ENCODE measurements around the gene SORCS3.

The SORCS3 gene

DNA sequence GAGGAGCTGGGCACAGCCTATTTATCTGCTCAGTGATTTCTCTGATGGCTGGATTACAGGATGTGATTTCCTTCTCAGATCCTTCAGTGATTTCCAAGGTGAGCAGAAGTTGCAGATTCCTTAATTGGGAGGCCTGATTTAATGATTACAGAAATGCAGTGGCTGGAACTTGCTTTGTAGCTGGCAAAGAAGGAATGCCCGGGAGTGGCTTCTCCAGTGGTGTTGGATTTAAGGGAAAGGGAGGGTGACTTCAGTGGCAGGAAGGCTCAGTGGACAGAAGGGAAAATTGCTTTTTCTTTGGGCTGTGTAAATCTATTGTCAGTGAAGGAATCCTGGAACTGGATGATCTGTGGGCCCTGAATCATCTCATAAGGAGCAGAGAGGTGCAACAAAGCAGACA, 5.1 kb downstream of the SORCS3 start:
- no peak for DNase-seq

- DNase-seq = no peak
Measured at GRCh38 chr10:104648421-104648820, 7.3 kb downstream of the SORCS3 start.

DNA sequence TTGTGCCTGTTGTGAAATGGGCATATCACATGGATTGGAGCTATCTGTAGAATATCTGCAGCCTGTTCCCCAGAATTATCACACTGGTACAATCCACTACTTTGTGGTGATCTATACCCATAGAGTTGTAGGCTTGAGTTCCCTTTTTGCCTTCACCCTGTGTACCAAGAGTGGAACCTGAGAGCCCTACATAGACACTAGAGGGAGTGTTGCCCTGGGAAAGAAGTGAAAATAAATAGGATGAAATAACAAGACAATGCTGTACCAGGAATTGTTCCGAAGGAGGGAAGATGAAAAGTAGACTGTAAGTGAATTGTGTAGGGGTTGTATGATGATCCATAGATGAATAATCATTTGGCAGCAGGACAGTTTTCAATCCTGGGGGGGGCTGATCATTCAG, 9.0 kb downstream of the SORCS3 start:
- DNase-seq = no peak

GRCh38 chr10:104650635-104651331, 9.7 kb downstream of the SORCS3 start:
- no peak for DNase-seq

DNA sequence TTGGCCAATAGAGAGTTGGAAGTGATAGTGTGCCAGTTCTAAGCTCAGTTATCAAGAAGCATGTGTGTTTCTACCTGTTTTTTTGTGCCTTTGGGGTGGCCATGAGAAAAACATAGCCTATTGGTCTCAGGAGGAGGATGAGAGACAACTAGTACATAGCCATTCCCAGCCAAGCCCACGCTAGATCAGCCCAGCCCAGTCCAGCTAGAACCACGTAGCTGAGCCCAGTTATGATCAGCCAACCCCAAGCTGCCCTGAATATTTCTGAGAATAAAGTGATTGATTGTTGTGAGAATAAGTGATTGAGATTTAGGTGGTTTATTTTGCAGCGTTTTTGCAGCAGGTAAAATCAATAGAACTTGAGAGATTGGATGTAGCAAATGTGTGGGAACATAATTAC, 15.9 kb downstream of the SORCS3 start:
- DNase-seq = no peak

- no peak for DNase-seq
Measured at GRCh38 chr10:104657457-104657856, 16.4 kb downstream of the SORCS3 start.

- DNase-seq = no peak
Measured at GRCh38 chr10:104658067-104658466, 17.0 kb downstream of the SORCS3 start.

GRCh38 chr10:104659809-104660208, 18.7 kb downstream of the SORCS3 start:
- no peak for DNase-seq

DNA sequence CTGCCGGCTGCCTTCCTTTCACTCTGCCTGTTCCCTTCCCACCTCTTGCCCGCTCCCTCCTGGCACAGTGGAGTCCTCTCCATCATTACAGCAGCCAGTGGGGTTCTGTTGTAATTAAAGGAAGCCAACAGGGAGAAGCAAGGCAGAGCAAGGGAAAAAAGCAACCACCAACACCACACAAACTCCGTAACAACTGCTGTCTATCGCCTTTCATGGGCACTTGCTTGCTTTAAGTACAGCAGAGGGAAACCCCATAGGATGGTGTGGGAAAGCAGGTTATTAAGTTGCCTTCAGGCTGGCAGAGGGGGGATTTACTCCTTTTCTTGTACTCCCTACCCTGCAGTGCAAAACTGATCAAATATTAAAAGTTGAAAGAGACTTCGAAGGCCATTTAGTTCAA, 22.0 kb downstream of the SORCS3 start:
- DNase-seq = no peak

- DNase-seq = no peak
Measured at GRCh38 chr10:104663563-104663962, 22.5 kb downstream of the SORCS3 start.

GRCh38 chr10:104664205-104664604, 23.1 kb downstream of the SORCS3 start:
- DNase-seq = no peak

GRCh38 chr10:104665174-104665573, 24.1 kb downstream of the SORCS3 start:
- no peak for DNase-seq

GRCh38 chr10:104666106-104666505, 25.0 kb downstream of the SORCS3 start:
- DNase-seq = no peak

- no peak for DNase-seq
Measured at GRCh38 chr10:104676874-104677273, 35.8 kb downstream of the SORCS3 start.

GRCh38 chr10:104678658-104679057, 37.6 kb downstream of the SORCS3 start:
- DNase-seq = no peak

DNA sequence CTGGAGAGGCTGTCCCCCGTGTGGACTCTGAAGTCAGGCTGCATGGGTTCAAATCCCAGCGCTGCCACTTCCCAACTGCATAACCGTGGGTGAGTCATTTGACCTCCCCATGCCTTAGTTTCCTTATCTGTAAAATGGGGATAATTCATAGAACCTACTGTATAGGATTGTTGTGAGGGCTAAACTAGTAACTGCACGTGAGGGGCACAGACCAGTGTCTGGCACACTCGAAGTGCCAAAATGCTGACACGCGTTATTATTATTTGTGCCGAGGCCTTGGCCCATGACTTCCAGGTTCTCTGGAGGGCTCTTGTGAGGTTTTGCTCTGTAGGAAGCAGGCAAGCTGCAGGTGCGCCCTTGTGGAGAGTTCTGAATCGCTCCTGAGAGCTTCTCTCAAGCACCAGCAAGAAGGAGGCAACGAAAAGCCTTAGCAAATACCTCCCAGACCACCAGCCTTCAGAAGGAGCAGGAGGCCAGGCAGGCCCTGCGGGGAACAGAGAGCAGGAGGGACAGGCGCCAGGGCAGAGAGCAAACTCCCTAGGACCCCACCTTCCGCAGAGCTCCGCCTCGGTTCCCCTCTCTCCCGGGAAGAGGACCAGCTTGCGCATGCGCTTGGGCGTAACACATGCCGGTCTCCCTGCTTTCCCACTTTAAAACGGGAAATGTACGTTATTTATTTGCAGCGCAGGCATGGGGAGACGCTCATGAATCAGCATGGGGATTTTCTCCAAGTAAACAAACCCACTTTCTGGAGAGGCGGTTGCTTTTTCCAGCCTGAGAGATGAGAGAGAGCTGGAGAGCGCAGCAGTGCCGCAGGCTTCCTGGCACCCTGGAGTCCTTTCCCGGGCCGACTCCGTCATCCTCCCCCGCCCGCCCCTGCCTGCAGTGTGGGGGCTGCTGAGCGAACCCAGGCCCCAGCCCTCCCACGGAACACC, 39.6 kb downstream of the SORCS3 start:
- DNase-seq = no peak

- DNase-seq = no peak
Measured at GRCh38 chr10:104681485-104681884, 40.4 kb downstream of the SORCS3 start.

DNA sequence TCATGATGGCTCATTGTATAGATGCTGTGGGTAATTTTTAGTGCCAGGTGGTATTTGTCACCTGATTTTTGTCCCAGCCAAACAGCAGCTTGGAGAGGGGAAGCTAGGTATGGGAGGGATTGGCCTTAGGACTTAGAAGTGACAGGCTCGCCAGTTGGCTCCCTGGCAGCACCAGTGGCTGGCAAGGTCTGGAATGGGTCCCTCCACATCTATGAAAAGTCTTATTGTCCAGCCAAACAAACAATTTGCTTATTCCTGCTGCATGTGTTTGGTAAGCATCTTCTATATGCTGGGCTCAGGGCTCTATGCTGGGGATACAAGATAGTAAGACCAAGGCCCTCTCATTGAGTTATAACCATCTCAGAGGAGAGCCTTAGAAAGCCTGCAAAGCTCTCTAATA, 42.5 kb downstream of the SORCS3 start:
- no peak for DNase-seq

- no peak for DNase-seq
Measured at GRCh38 chr10:104686829-104687228, 45.7 kb downstream of the SORCS3 start.

GRCh38 chr10:104688251-104689042, 47.4 kb downstream of the SORCS3 start:
- DNase-seq = no peak

GRCh38 chr10:104689105-104689504, 48.0 kb downstream of the SORCS3 start:
- no peak for DNase-seq

- DNase-seq = no peak
Measured at GRCh38 chr10:104689547-104689946, 48.5 kb downstream of the SORCS3 start.

- DNase-seq = no peak
Measured at GRCh38 chr10:104690101-104690500, 49.0 kb downstream of the SORCS3 start.
